Cardiac septum (tissue), 1 donor: ENCODE results near the gene AMBRA1. TPM values are rescaled to one million over a fixed set of nuclear protein-coding genes. Genes with fewer than 3 reads are reported as not detected.

Experiments used
- DNase-seq: peaks from one replicate; pipeline ENCODE4 v3.0.0-alpha.2; 2020; ENCODE audit warnings: low spot score
- intact Hi-C: fragments of 100-400 bp; cut with DNase I; formaldehyde crosslinking; loops from one replicate; pipeline ENCODE4 v1.14.0; 2022
- total RNA-seq: library from RNA; stranded (reverse); fragmentation: NEBNext Ultra II Directional; extraction: Animal tissue kit (Norgen Biotek cat#: 25700); gene quantifications from one replicate; pipeline ENCODE4 v1.2.1, GENCODE V29; 2021
- donor health status: DM: no; HTN: no; CAD: no.

Gene AMBRA1
- total RNA-seq, 1 donor from 2014 or later: 18.0 TPM

- intact Hi-C loops: no loop called here
- DNase-seq: no peak
Observed at GRCh38 chr11:46485856-46486443, 107.9 kb downstream of the AMBRA1 start.

GRCh38 chr11:46484101-46484500 is 109.7 kb downstream of the AMBRA1 start:
- intact Hi-C loops: no loop called here
- no peak for DNase-seq

DNA sequence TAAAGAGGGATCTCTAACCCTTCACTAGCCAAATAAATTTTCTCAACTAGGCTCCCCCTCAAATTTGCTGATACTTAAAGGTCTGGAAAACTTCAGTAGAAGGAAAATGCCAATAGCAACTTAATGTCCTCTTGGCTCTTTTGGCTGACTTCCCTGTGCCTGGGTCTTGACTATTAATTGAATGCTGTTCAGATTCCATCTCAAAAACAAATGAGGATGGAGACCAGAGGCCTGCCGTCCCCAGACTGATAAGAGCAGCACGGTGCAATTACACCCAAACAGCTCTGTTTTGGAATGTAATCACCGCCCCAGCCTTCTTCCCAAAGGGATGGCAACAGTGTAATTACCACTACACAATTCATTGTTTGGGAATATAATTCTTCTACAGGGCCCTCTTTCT is 112.9 kb downstream of the AMBRA1 start:
- DNase-seq: no peak
- intact Hi-C loops: no loop called here

DNA sequence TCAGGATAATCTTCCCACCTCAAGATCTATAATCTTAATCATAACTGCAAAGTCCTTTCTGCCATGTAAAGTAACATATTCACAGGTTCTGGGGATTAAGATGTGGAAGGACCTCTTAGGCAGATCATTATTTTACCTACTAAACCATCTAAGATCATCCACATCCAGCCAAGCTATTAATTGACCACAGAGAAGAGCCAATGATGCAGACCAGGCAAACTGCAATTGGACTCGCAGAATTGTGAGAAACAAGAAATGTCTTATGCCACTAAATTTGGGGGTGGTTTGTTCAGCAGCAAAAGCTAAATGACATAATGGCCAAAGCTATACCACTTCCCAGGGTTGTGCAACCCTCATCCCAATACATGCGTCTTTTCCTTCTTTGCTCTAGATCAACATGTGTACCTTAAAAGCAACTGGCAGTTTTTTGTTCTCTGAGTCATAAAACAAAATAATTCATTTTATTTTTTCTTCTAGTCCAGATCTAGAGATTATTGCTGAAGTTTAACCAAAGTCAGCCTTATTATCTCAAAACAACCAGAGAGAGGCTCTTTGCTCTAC is 113.6 kb downstream of the AMBRA1 start:
- no peak for DNase-seq
- intact Hi-C loops: no loop called here

DNA sequence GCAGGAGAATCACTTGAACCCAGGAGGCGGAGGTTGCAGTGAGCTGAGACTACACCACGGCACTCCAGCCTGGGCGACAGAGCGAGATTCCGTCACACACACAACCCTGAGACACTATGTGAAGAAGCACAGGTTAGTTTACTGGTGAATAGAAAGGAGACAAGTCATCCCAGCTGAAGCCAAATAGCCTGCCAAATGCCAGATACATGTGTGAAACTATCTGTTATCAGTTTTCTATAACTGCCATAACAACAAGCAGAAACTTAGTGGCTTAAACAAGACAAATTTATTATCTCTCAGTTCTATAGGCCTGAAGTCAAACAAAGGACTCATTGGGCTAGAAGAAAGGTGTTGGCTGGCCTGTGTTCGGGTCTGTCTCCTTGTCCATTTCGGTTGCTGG is 114.2 kb downstream of the AMBRA1 start:
- intact Hi-C loops: no loop called here
- DNase-seq: no peak

GRCh38 chr11:46478196-46478595 is 115.6 kb downstream of the AMBRA1 start:
- DNase-seq: no peak
- intact Hi-C loops: no loop called here

DNA sequence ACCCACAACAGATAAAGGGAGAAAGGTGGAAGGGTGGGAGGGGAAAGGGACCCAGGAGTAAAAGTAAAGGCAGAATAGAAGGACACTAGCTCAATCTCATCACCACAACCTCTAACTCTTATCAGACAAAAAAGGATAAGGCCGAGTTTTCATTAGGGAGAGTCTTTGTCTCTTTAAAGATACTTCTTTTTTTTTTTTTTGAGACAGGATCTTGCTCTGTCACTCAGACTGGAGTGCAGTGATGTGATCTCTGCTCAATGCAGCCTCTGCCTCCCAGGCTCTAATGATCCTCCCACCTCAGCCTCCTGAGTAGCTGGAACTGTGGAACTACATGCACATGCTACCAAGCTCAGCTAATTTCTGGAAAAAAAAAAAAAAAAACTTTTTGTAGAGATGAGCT is 116.7 kb downstream of the AMBRA1 start:
- intact Hi-C loops: no loop called here
- DNase-seq: no peak

- intact Hi-C loops: no loop called here
Observed at GRCh38 chr11:46475926-46476545, 117.8 kb downstream of the AMBRA1 start.

DNA sequence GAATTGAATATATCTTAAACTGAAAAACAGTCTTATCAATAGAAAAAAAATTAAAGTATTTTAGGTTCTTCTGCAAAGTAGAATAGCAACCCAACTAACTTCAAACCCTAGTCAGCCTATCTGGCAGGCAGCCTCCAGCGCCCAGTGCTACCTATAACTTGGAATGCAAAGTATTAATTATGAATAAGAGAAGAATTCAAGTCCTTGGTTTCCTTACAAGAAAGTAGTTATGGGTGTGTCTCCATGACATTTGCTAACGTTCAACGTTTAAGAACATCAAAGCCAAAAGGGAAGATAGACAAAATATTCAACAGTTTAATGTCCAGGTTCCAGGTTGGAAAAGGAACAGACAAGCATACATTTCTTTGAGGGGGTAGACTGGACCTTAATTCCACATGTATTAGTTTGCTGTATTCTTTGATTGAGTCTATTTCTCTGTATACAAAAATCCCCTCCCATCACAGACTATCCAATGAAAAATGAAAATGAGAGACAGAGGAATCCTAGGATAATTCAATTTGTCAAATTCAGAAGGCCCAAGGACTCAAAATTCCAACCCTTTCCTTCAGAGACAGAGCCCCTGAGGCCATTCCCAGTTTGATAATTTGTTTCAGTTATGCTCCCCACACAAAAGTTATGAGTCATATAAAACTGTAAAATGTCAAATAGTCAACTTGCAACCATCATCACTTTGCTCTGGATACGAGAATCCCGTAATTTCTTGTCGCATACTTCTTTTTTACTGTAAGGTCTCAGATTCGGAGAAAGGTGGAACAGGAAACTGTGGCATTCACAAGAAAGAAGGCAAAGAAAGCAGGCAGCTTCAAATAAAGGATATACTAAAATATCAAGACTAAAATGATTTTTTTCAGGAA is 118.5 kb downstream of the AMBRA1 start:
- DNase-seq: no peak
- intact Hi-C loops: no loop called here

More at GRCh38 chr11:46475926-46476545, 117.8 kb downstream of the AMBRA1 start:
- no peak for DNase-seq

DNA sequence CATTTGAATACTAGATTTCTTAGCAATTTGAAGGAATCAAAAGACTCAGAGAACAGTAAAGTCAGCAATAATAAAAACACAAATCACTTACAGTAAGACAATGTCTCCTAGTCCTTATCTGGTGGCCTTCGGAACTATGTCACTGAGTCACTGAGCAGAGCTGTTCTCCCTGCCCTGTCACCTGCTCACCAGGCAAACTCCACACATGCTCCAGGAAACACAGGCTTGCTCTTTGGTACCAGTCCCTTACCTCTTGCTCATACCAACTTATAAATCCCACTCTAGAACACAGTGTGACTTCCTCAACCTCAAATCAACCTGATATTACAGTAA is 121.2 kb downstream of the AMBRA1 start:
- intact Hi-C loops: no loop called here
- DNase-seq: no peak

- intact Hi-C loops: no loop called here
- no peak for DNase-seq
Observed at GRCh38 chr11:46471943-46472661, 121.7 kb downstream of the AMBRA1 start.

DNA sequence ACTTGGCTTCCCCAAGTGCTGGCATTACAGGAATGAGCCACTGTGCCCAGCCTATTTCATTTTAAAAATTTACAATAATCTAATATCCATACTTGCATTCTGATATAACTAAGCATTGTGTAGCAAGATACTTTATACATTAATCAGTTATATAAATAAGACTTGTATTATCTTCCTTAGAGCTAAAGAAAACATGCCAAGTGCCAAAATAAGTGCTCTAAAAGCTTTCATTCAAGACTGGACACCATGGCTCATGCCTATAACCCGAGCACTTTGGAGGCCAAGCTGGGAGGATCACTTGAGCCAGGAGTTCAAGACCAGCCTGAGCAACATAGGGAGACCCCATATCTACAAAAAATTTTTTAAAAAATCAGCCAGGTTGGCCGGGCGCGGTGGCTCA is 123.9 kb downstream of the AMBRA1 start:
- intact Hi-C loops: no loop called here
- no peak for DNase-seq

DNA sequence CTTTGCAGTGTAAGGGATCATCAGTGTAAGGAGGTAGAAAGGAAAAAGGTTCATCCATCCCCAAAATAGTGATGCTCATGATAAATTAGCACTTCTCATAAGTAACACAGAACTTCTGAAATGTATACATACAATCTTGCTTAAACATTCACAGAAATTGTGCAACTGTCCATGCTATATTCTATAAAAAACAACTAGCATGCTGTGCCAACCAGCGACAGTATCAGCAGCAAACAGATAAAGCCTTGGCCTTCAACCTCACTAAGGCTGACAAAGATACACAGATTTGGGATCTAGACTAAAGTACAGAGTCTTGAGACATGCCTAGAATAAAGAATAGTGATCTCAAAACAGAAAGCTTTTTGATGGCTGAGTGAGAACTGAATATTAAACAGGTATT is 128.1 kb downstream of the AMBRA1 start:
- DNase-seq: no peak
- intact Hi-C loops: no loop called here

GRCh38 chr11:46463701-46464421 is 130.0 kb downstream of the AMBRA1 start:
- DNase-seq: no peak
- intact Hi-C loops: no loop called here

DNA sequence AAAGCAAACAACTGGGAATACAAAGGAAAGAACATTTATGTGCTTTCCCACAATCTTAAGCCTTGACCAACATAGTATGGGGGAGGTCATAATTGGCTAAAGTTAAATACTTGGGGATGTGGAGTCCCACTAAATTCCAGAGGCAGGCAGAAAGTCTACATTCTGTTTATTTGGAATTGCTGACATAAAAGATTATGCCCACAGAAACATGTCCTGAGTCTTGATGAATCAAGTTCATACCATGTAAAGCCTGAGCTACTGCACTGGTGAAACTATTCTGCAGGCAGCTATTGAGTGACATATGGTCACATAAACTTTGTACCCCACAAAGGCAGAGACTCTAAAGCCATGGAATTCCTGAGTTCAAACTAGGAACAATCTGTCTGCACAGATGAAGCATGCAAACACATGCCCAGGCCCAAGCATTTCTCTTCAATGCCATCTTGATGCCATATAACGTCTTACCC is 132.3 kb downstream of the AMBRA1 start:
- intact Hi-C loops: no loop called here
- no peak for DNase-seq

DNA sequence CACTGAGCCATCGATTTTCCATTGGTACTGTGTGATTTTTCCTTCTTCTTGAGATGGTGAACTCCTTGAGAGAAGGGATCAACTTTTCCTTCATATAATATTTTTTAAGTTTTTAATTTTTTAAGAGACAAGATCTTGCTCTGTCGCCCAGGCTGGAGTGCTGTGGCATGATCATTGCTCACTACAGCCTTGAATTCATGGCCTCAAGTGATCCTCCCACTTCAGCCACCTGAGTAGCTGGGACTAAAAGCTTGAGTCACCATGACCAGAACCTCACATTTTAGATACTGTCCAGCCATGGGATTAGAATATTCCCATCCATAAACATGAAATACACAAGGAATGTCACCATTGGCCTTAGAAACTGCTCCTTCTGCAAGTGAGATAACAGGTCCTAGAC is 135.3 kb downstream of the AMBRA1 start:
- DNase-seq: no peak
- intact Hi-C loops: no loop called here

DNA sequence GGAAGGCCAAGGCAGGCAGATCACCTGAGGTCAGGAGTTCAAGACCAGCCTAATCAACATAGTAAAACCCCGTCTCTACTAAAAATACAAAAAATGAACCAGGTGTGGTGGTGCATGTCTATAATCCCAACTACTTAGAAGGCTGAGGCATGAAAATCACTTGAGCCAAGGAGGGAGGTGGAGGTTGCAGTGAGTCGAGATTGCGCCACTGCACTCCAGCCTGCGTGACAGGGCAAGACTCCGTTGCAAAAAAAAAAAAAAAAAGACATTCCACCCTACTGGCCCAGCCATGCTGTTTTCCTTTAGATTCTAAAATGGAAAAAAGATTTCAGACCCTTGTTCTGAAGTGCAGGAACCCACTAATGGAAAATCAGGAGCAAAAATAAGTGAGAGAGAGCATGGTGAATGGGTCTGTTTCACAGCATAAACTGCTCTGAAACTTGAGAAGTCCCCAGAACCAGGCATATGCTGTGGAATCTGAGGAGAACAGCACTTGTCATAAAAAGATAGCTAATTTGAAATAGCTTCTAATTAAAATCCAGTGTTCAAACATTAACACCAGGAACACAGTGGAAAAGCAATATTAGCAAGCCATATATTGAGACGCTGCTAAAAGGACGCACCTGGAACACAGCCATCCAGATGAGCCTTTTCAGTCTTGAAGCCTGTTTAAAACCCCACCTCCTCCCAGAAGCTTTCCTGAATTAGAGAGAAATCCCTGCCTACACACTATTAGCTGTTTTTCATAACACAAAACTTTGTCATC is 136.0 kb downstream of the AMBRA1 start:
- DNase-seq: no peak
- intact Hi-C loops: no loop called here

DNA sequence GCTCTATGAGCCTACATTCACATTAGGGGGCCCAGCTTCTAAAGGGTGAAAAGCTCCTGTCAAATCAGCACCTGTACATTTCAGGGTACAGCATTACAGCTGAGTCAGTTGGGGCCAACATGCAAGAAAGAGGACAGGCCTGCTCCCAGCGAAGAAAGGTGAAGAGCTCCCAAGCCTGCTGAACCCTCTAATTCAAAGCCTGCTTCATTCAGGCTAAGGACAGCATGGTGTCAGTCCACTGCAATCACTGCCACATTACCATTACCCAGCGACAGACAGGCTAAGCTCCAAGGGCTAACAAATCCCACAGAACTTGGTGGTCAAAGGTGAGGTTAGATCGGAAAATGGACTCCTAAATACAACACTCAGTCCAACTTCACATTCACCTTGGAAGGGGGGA is 136.8 kb downstream of the AMBRA1 start:
- no peak for DNase-seq
- intact Hi-C loops: no loop called here
